ENCODE data around the gene NEK2.
"Not testable (repeated sequence)": the region's sequence is repeated elsewhere in the genome, so short reads cannot be mapped to it uniquely, and the experiment has no call there.

NEK2 gene

GRCh38 chr1:211693911-211694310, 18.5 kb upstream of the NEK2 start:
- DNase-seq = not testable (repeated sequence)

- no peak for DNase-seq
Observed at GRCh38 chr1:211688421-211688820, 13.0 kb upstream of the NEK2 start.

GRCh38 chr1:211687462-211688215, 12.2 kb upstream of the NEK2 start:
- DNase-seq = no peak

- DNase-seq = no peak
Observed at GRCh38 chr1:211685823-211686222, 10.4 kb upstream of the NEK2 start.

GRCh38 chr1:211684791-211685190, 9.4 kb upstream of the NEK2 start:
- DNase-seq = no peak

GRCh38 chr1:211684331-211684730, 8.9 kb upstream of the NEK2 start:
- no peak for DNase-seq

- no peak for DNase-seq
Observed at GRCh38 chr1:211683396-211684297, 8.2 kb upstream of the NEK2 start.

GRCh38 chr1:211682186-211682585, 6.8 kb upstream of the NEK2 start:
- not testable (repeated sequence) for DNase-seq

GRCh38 chr1:211680752-211681327, 5.4 kb upstream of the NEK2 start:
- peak; percentile 42 for DNase-seq

- no peak for DNase-seq
Observed at GRCh38 chr1:211677659-211678058, 2.2 kb upstream of the NEK2 start.

GRCh38 chr1:211676761-211677160, 1.3 kb upstream of the NEK2 start:
- DNase-seq = no peak

- DNase-seq = no peak
Observed at GRCh38 chr1:211676106-211676583, 724 bp upstream of the NEK2 start.

GRCh38 chr1:211667065-211667617, 8.3 kb downstream of the NEK2 start:
- no peak for DNase-seq

- DNase-seq = no peak
Observed at GRCh38 chr1:211660718-211661222, 14.7 kb downstream of the NEK2 start.

GRCh38 chr1:211656728-211657127, 18.7 kb downstream of the NEK2 start:
- DNase-seq = no peak

GRCh38 chr1:211654838-211655787, 20.3 kb downstream of the NEK2 start:
- DNase-seq = peak; percentile 40

- no peak for DNase-seq
Observed at GRCh38 chr1:211653959-211654496, 21.4 kb downstream of the NEK2 start.

- peak; percentile 20 for DNase-seq
Observed at GRCh38 chr1:211653293-211653692, 22.1 kb downstream of the NEK2 start.

GRCh38 chr1:211652371-211652770, 23.1 kb downstream of the NEK2 start:
- DNase-seq = no peak

GRCh38 chr1:211650904-211651303, 24.5 kb downstream of the NEK2 start:
- DNase-seq = no peak
